HCT116 (cell line): ENCODE data around the gene CNTNAP3.
"Not testable (repeated sequence)": the region's sequence is repeated elsewhere in the genome, so short reads cannot be mapped to it uniquely, and the experiment has no call there.

ENCODE experiments used
- ATF3 ChIP-seq: IDR thresholded peaks from 2 replicates; pipeline ENCODE4 v1.6.1; 2012
- CTCF ChIP-seq, 3 experiments: fragments of 200-600 bp in 1 of 3; sonication (generic) in 1 of 3; IDR thresholded peaks in 2 of 3; conservative IDR thresholded peaks in 1 of 3; 2 replicates each; pipeline ENCODE4 v1.5.1; 2012 to 2017; ENCODE audit warnings: low read depth in 2 of 3, low read length in 2 of 3, antibody characterized with exemption in 1 of 3, borderline replicate concordance in 1 of 3, control low read depth in 1 of 3, mild to moderate bottlenecking in 1 of 3, mixed read lengths in 1 of 3, mixed run types in 1 of 3, moderate library complexity in 1 of 3; ENCODE audit not compliant: insufficient read depth in 1 of 3
- EZH2phosphoT487 ChIP-seq: fragments of 200-600 bp; IDR thresholded peaks from 2 replicates; pipeline ENCODE4 v1.6.1; 2018; ENCODE audit warnings: antibody characterized with exemption, borderline replicate concordance
- MAX ChIP-seq: IDR thresholded peaks from 2 replicates; pipeline ENCODE4 v1.6.1; 2012
- POLR2A ChIP-seq: IDR thresholded peaks from 2 replicates; pipeline ENCODE4 v1.7.0; 2011; ENCODE audit warnings: borderline replicate concordance; ENCODE audit not compliant: insufficient read depth, insufficient read length; ENCODE audit errors: extremely low read depth
- SRF ChIP-seq: IDR thresholded peaks from 2 replicates; pipeline ENCODE4 v1.6.1; 2012; ENCODE audit warnings: low read depth

- not testable (repeated sequence) for TF ChIP-seq POLR2A; CTCF (IDR thresholded peaks at IDR 0.05 in 2 of 3, conservative IDR thresholded peaks at IDR 0.05 in 1 of 3; ENCODE audit: borderline replicate concordance in 1 of 3, insufficient read depth in 1 of 3, low read depth in 2 of 3, low read length in 2 of 3); ATF3; SRF; MAX; EZH2phosphoT487
Observed at GRCh38 chr9:39030204-39031019, 257.6 kb downstream of the CNTNAP3 start.
